Measurements from ENCODE around the gene TMEM219. TPM values are rescaled to one million over a fixed set of nuclear protein-coding genes. Genes with fewer than 3 reads are reported as not detected.

The TMEM219 gene
- total and polyA plus RNA-seq, 2 donors (not counting 1 experiment from before 2014, with no cell fraction given), result 79.4 to 100 TPM

DNA sequence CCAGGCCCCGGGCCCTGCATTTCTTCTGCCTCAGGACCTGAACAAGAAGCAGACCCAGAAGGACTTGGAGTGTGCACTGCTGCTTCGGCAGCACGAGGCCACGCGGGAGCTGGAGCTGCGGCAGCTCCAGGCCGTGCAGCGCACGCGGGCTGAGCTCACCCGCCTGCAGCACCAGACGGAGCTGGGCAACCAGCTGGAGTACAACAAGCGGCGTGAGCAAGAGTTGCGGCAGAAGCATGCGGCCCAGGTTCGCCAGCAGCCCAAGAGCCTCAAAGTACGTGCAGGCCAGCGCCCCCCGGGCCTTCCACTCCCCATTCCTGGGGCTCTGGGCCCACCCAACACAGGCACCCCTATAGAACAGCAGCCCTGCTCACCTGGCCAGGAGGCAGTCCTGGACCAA lies 24.4 kb downstream of the TMEM219 start:
- H3K4me1 ChIP-seq (ENCODE audit: control insufficient read depth, extremely low read depth, insufficient read depth, low read length), result no peaks in the 10 kb centered on the region
- H3K9me3 ChIP-seq (ENCODE audit: control insufficient read depth, insufficient read depth, low read depth, low read length), result no peaks in the 10 kb centered on the region
- H3K79me2 ChIP-seq (ENCODE audit: control insufficient read depth, insufficient read depth, low read length), result no peaks in the 10 kb centered on the region
- H4K20me1 ChIP-seq (ENCODE audit: control insufficient read depth, extremely low read depth, insufficient read depth, low read length), result no peaks in the 10 kb centered on the region
- no peak for DNase-seq (ENCODE audit: low read depth in 2 of 2)
- H3K27ac ChIP-seq (ENCODE audit: insufficient read depth, low read length), result no peak overlapping the region
- no peaks in the 10 kb centered on the region for H3K27me3 ChIP-seq (ENCODE audit: control insufficient read depth, insufficient read depth, low read length)
- no peak overlapping the region for H3K9ac ChIP-seq (ENCODE audit: insufficient read depth, low read length)
- no peak overlapping the region for H3K4me2 ChIP-seq (ENCODE audit: extremely low read depth, insufficient read depth, low read length)
- no peak overlapping the region for H2AFZ ChIP-seq (ENCODE audit: low read length)
- H3K36me3 ChIP-seq (ENCODE audit: control insufficient read depth, insufficient read depth, low read length), result peaks cover 42% of the 10 kb centered on the region
- no peak overlapping the region for H3K4me3 ChIP-seq (replicated peaks in 1 of 4; ENCODE audit: control extremely low read depth in 1 of 4, insufficient read depth in 1 of 4, low read depth in 3 of 4, low read length in 4 of 4)
- no peak for TF ChIP-seq EZH2 (IDR thresholded peaks at IDR 0.05; ENCODE audit: low read length, missing control alignments)
- TF ChIP-seq, protein P1, sequence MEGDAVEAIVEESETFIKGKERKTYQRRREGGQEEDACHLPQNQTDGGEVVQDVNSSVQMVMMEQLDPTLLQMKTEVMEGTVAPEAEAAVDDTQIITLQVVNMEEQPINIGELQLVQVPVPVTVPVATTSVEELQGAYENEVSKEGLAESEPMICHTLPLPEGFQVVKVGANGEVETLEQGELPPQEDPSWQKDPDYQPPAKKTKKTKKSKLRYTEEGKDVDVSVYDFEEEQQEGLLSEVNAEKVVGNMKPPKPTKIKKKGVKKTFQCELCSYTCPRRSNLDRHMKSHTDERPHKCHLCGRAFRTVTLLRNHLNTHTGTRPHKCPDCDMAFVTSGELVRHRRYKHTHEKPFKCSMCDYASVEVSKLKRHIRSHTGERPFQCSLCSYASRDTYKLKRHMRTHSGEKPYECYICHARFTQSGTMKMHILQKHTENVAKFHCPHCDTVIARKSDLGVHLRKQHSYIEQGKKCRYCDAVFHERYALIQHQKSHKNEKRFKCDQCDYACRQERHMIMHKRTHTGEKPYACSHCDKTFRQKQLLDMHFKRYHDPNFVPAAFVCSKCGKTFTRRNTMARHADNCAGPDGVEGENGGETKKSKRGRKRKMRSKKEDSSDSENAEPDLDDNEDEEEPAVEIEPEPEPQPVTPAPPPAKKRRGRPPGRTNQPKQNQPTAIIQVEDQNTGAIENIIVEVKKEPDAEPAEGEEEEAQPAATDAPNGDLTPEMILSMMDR (conservative IDR thresholded peaks at IDR 0.05 in 1 of 2, IDR thresholded peaks at IDR 0.05 in 1 of 2; ENCODE audit: low read depth in 1 of 2, low read length in 2 of 2), result no peak

DNA sequence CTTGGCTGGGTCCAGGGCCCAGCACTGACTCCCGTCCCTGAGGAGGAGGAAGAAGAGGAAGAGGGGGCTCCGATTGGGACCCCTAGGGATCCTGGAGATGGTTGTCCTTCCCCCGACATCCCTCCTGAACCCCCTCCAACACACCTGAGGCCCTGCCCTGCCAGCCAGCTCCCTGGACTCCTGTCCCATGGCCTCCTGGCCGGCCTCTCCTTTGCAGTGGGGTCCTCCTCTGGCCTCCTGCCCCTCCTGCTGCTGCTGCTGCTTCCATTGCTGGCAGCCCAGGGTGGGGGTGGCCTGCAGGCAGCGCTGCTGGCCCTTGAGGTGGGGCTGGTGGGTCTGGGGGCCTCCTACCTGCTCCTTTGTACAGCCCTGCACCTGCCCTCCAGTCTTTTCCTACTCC lies 25.1 kb downstream of the TMEM219 start:
- Histone ChIP-seq H3K27me3 (ENCODE audit: control insufficient read depth, insufficient read depth, low read length) (no peaks in the 10 kb centered on the region), H3K9me3 (ENCODE audit: control insufficient read depth, insufficient read depth, low read depth, low read length) (no peaks in the 10 kb centered on the region), H3K79me2 (ENCODE audit: control insufficient read depth, insufficient read depth, low read length) (no peaks in the 10 kb centered on the region), H3K36me3 (ENCODE audit: control insufficient read depth, insufficient read depth, low read length) (peaks cover 36% of the 10 kb centered on the region), H3K4me2 (ENCODE audit: extremely low read depth, insufficient read depth, low read length) (no peak overlapping the region), H3K27ac (ENCODE audit: insufficient read depth, low read length) (no peak overlapping the region), H3K4me1 (ENCODE audit: control insufficient read depth, extremely low read depth, insufficient read depth, low read length) (no peaks in the 10 kb centered on the region), H4K20me1 (ENCODE audit: control insufficient read depth, extremely low read depth, insufficient read depth, low read length) (no peaks in the 10 kb centered on the region), H2AFZ (ENCODE audit: low read length) (no peak overlapping the region), H3K4me3 (replicated peaks in 1 of 4; ENCODE audit: control extremely low read depth in 1 of 4, insufficient read depth in 1 of 4, low read depth in 3 of 4, low read length in 4 of 4) (no peak overlapping the region), H3K9ac (ENCODE audit: insufficient read depth, low read length) (no peak overlapping the region)
- no peak for DNase-seq (ENCODE audit: low read depth in 2 of 2)
- TF ChIP-seq, protein P1 (conservative IDR thresholded peaks at IDR 0.05 in 1 of 2, IDR thresholded peaks at IDR 0.05 in 1 of 2; ENCODE audit: low read depth in 1 of 2, low read length in 2 of 2), result no peak
- no peak for TF ChIP-seq EZH2 (IDR thresholded peaks at IDR 0.05; ENCODE audit: low read length, missing control alignments)

DNA sequence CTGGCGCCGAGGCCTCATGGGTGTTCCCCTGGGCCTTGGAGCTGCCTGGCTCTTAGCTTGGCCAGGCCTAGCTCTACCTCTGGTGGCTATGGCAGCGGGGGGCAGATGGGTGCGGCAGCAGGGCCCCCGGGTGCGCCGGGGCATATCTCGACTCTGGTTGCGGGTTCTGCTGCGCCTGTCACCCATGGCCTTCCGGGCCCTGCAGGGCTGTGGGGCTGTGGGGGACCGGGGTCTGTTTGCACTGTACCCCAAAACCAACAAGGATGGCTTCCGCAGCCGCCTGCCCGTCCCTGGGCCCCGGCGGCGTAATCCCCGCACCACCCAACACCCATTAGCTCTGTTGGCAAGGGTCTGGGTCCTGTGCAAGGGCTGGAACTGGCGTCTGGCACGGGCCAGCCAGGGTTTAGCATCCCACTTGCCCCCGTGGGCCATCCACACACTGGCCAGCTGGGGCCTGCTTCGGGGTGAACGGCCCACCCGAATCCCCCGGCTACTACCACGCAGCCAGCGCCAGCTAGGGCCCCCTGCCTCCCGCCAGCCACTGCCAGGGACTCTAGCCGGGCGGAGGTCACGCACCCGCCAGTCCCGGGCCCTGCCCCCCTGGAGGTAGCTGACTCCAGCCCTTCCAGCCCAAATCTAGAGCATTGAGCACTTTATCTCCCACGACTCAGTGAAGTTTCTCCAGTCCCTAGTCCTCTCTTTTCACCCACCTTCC lies 25.6 kb downstream of the TMEM219 start:
- no peaks in the 10 kb centered on the region for H3K9me3 ChIP-seq (ENCODE audit: control insufficient read depth, insufficient read depth, low read depth, low read length)
- no peaks in the 10 kb centered on the region for H4K20me1 ChIP-seq (ENCODE audit: control insufficient read depth, extremely low read depth, insufficient read depth, low read length)
- no peak for DNase-seq (ENCODE audit: low read depth in 2 of 2)
- H3K4me1 ChIP-seq (ENCODE audit: control insufficient read depth, extremely low read depth, insufficient read depth, low read length), result no peaks in the 10 kb centered on the region
- peaks cover 38% of the 10 kb centered on the region for H3K36me3 ChIP-seq (ENCODE audit: control insufficient read depth, insufficient read depth, low read length)
- no peak overlapping the region for H3K4me2 ChIP-seq (ENCODE audit: extremely low read depth, insufficient read depth, low read length)
- no peaks in the 10 kb centered on the region for H3K79me2 ChIP-seq (ENCODE audit: control insufficient read depth, insufficient read depth, low read length)
- H3K27me3 ChIP-seq (ENCODE audit: control insufficient read depth, insufficient read depth, low read length), result no peaks in the 10 kb centered on the region
- H3K4me3 ChIP-seq (replicated peaks in 1 of 4; ENCODE audit: control extremely low read depth in 1 of 4, insufficient read depth in 1 of 4, low read depth in 3 of 4, low read length in 4 of 4), result no peak overlapping the region
- no peak overlapping the region for H3K27ac ChIP-seq (ENCODE audit: insufficient read depth, low read length)
- no peak overlapping the region for H2AFZ ChIP-seq (ENCODE audit: low read length)
- TF ChIP-seq, protein P1 (conservative IDR thresholded peaks at IDR 0.05 in 1 of 2, IDR thresholded peaks at IDR 0.05 in 1 of 2; ENCODE audit: low read depth in 1 of 2, low read length in 2 of 2), result no peak
- no peak for TF ChIP-seq EZH2 (IDR thresholded peaks at IDR 0.05; ENCODE audit: low read length, missing control alignments)
- H3K9ac ChIP-seq (ENCODE audit: insufficient read depth, low read length), result no peak overlapping the region
